Stimulated activated CD8-positive, alpha-beta memory T cell treated with anti-CD3 and anti-CD28 coated beads, Interleukin-7, amount 100 ng/mL, for 48 hours (primary cell): ENCODE data around the gene IMMP2L.

Source experiments
- DNase-seq, 2 donors: peaks; one replicate each; pipeline ENCODE4 v3.0.0-alpha.2; 2020; ENCODE audit warnings: low read depth in 1 of 2; ENCODE audit errors: extremely low read depth in 1 of 2

The IMMP2L gene

DNA sequence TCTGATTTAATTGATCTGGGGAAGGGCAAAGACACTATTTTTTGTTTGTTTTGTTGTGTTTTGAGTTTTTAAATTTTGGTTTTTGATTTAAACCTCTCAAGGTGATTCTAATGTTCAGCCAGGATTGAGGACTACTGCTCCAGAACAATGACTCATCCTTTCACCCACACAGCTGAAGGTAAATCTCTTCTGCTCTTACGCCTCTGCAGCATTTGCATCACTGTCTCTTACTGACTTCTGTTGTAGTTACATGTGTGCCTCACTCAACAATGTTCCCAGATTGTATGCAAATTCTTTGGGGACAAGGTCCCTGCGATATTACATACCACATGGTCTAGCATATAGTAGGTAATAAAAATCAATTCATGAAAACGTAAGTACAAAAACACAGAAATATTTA, 938.9 kb downstream of the IMMP2L start:
- no peak for DNase-seq

DNA sequence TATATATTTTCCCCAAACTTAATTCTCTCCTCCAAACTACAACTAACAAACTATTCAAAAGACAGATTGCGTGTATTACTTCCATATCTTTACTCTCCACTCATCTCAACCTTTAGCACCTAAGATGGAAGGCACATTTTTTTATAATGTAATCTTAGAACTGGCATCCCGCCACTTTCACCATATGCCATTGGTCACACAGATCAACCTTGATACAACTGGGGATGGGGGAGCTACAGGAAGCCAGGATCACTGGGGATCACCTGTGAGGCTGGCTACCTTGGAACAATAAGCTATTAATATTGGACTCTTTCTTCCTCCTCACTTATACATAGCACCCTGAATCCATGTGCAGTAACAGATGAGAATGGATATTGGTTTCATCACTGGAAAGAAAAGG, 941.0 kb downstream of the IMMP2L start:
- DNase-seq, result no peak

DNA sequence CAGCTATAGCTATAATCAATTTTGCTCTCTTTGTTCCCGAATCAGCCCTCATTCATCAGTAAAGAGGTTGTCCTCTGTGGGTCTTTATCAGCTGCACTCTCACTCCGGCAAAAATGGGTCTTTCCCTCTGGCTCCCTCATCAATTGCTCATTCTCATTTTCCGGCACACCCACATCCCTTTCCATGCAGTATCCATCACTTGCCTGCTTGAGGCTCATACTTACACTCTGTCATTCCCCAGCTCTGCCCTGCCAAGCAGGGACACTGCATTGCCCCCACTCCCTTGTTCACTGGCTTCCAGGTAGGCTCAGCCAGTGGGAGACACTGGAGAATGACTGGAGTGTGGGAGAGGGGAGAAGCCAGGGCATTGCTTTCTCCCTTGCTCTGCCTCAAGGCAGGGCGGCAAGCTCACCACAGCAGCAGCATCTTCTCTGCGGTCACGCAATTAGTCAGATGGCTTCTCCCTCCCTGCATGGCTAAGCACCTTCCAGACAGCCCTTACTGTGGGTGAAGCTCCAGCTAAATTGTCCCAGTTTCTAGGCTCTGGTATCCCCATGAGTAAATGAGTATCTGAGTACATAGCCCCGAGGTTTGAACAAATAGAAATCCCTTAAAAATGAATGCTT, 942.1 kb downstream of the IMMP2L start:
- DNase-seq, result no peak
